ENCODE measurements around the gene SNRPA. TPM values are rescaled to one million over a fixed set of nuclear protein-coding genes. Genes with fewer than 3 reads are reported as not detected.

SNRPA gene
- total and polyA plus RNA-seq, 2 of the 8 experiments (the other 6 are each of a cell fraction or from before 2014, with no cell fraction given), result 201 to 202 TPM

DNA sequence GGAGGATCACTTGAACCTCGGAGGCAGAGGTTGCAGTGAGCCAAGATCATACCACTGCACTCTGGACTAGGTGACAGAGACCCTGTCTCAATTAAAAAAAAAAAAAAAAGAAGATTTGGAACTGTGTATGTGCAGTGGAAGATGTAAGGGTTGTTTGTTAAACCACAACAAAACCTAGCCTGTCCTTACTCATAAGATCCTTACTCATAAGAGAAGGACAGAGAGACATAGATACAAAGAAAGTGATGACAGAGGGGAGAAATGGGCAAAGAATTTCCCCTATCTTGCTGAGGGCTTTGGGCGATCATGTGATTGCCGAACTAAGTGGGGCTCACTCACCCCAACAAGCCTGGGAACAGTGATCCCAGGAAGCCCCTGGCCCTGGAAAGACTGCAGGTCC, 26.1 kb upstream of the SNRPA start:
- Histone ChIP-seq H2AK5ac (ENCODE audit: low read depth, low read length) (no peak overlapping the region), H3K23ac (ENCODE audit: insufficient read length) (no peak overlapping the region), H3K9ac (replicated peaks in 1 of 4; ENCODE audit: extremely low read depth in 1 of 4, low read depth in 3 of 4, low read length in 3 of 4) (no peak overlapping the region), H3K23me2 (ENCODE audit: low read depth, low read length) (no peaks in the 10 kb centered on the region), H3K27ac (ENCODE audit: low read depth, low read length) (no peak overlapping the region), H3K4ac (replicated peaks; ENCODE audit: insufficient read length, low read depth, low read length) (no peak overlapping the region), H4K5ac (ENCODE audit: insufficient read length, low read depth, low read length) (no peak overlapping the region), H4K91ac (replicated peaks; ENCODE audit: insufficient read length, low read length) (no peak overlapping the region), H3K9me3 (ENCODE audit: insufficient read depth in 2 of 2, low read depth in 1 of 2, low read length in 1 of 2) (no peaks in the 10 kb centered on the region), H4K20me1 (replicated peaks in 1 of 2; ENCODE audit: control insufficient read depth in 1 of 2, insufficient read depth in 2 of 2, low read length in 2 of 2) (no peaks in the 10 kb centered on the region), H2AFZ (ENCODE audit: low read length) (no peak overlapping the region), H3K79me1 (ENCODE audit: low read depth, low read length) (peaks cover 7% of the 10 kb centered on the region), H2BK20ac (ENCODE audit: low read length) (no peak overlapping the region), H3K79me2 (ENCODE audit: control insufficient read depth in 1 of 2, insufficient read depth in 2 of 2, low read length in 2 of 2) (peaks cover 0 to 12% of the 10 kb centered on the region in 2 experiments; a peak in 1 of 4 replicates), H3K4me2 (ENCODE audit: insufficient read depth in 1 of 2, low read depth in 2 of 2, low read length in 2 of 2) (no peak overlapping the region), H3K27me3 (replicated peaks in 1 of 4; ENCODE audit: control insufficient read depth in 3 of 4, extremely low read depth in 1 of 4, insufficient read depth in 3 of 4, low read length in 3 of 4) (no peaks in the 10 kb centered on the region), H2BK120ac (replicated peaks; ENCODE audit: low read depth, low read length) (no peak overlapping the region), H3K56ac (replicated peaks; ENCODE audit: insufficient read length, low read depth, low read length) (no peak overlapping the region), H3K36me3 (ENCODE audit: control insufficient read depth in 2 of 4, insufficient read depth in 4 of 4, low read length in 3 of 4) (peaks cover 0 to 10% (median 2%) of the 10 kb centered on the region in 4 experiments; a peak in 4 of 8 replicates), H2BK15ac (ENCODE audit: low read length) (no peak overlapping the region), H3K14ac (ENCODE audit: insufficient read length) (no peak overlapping the region), H2BK12ac (ENCODE audit: low read depth, low read length) (no peak overlapping the region), H2BK5ac (ENCODE audit: low read depth, low read length) (no peak overlapping the region), H3K4me1 (replicated peaks in 1 of 4; ENCODE audit: control insufficient read depth in 3 of 4, insufficient read depth in 4 of 4, low read length in 3 of 4) (no peaks in the 10 kb centered on the region), H4K8ac (ENCODE audit: extremely low read depth, insufficient read depth, low read length) (no peak overlapping the region), H3K4me3 (ENCODE audit: extremely low read depth in 1 of 4, insufficient read depth in 2 of 4, low read depth in 3 of 4, low read length in 4 of 4) (no peak overlapping the region), H3K18ac (ENCODE audit: extremely low read depth, low read length) (no peak overlapping the region)
- FAIRE-seq (no peak), DNase-seq (ENCODE audit: low read depth in 1 of 2, low spot score in 2 of 2) (no peak)
- 97% methylated on average over 3 of the region's 3 CpGs; no CpG with 5 or more reads in 1 of the 2 experiments for WGBS, 2 experiments (ENCODE audit: extremely low coverage in 1 of 2, insufficient coverage in 1 of 2, insufficient read length in 1 of 2, insufficient replicate concordance in 2 of 2, low coverage in 1 of 2, low lambda C conversion rate in 2 of 2, missing lambda C conversion rate in 1 of 2)
- POLR2A ChIA-PET (ENCODE audit: partially characterized antibody), result interaction anchor here (1.0 to 2.6 kb wide), 3 partner anchors 11 to 33 kb away, joined by 4 to 9 read pairs (median 4); no protein-coding TSS in a partner anchor
- TF ChIP-seq SP1 (IDR thresholded peaks at IDR 0.05; ENCODE audit: low read depth, low read length), result no peak
- no peak for TF ChIP-seq SIRT6 (IDR thresholded peaks at IDR 0.05; ENCODE audit: low read length)
- no peak for TF ChIP-seq USF2 (IDR thresholded peaks at IDR 0.05; ENCODE audit: low read length)
- no peak for TF ChIP-seq BCL11A (IDR thresholded peaks at IDR 0.05; ENCODE audit: low read depth in 2 of 2, low read length in 2 of 2)
- TF ChIP-seq BRCA1 (IDR thresholded peaks at IDR 0.05; ENCODE audit: low read depth, low read length), result no peak
- TF ChIP-seq MAX (IDR thresholded peaks at IDR 0.05), result no peak
- no peak for TF ChIP-seq GABPA (IDR thresholded peaks at IDR 0.05; ENCODE audit: borderline replicate concordance, insufficient read depth, low read length)
- no peak for TF ChIP-seq RNF2 (IDR thresholded peaks at IDR 0.05; ENCODE audit: borderline replicate concordance, low read depth, low read length, missing control alignments, poor library complexity, severe bottlenecking)
- CTCF ChIA-PET (ENCODE audit: partially characterized antibody), result interaction anchor here (0.5 kb wide), 1 partner anchor 825 kb away, joined by 5 read pairs; no protein-coding TSS in a partner anchor

All from H1 (cell line).